Measurements from ENCODE around the gene POF1B. TPM values are rescaled to one million over a fixed set of nuclear protein-coding genes. Genes with fewer than 3 reads are reported as not detected.

Gene POF1B
- total RNA-seq, 1 donor from 2014 or later = 9.9 TPM

DNA sequence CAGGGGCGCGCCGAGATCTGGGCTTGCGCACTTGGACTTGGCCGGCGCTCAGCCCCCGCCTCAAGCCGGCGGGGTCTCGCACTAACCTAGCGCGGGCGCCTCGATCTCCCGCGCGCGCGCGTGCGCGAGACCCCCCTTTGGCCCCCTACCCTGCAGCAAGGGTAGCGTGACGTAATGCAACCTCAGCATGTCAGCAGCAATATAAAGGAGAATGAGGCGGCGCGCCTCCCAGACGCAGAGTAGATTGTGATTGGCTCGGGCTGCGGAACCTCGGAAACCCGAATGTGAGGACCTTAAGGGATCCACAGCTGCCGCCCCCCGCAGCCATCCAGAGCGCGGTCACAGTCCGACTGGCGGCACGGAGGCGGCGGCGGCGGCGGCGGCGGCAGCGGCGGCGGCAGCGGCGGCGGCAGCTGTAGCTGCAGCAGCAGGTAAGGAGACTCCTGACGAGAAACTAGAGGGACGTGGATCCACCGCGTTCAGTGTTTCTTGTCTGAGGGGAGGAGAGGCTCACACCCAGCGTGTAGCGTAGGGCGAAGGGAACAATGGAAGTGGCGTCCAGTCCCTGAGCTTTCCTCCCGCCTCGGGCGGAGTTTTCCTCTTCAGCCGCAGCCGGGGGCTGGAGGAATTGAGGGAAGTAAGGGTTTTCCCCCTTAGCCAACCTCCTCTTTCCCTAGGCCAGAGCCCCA, 135.6 kb downstream of the POF1B start, which contains the start of the genes SATL1 and ZNF711:
TSS of gene SATL1 (minus strand) at position 19 of the 689 bp plus-strand sequence. CDS start 134,811 bp downstream, outside the sequence.
TSS of gene ZNF711 (plus strand) at position 231 of the 689 bp plus-strand sequence. CDS start 3,582 bp downstream, outside the sequence.
- peak; percentile 79 for DNase-seq (ENCODE audit: low spot score)

DNA sequence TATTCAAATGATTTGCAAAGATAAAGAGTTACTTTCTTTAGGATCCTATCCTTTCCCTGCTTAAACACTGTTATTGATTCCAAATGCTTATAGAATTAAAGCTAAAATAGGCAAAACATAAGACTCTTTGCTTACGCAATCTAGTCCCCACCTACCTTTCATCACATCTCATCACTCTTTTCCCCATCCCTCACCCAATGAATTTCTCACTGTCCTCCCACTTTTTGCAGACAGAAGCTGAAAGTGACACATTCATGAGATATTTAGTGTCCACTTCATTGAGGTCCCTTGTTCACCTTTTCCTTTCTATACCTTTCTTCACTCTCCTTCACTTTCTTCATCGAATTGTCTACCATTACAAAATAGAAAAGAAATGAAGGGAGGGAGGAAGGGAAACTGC, 136.3 kb downstream of the POF1B start:
- peak; percentile 0 for DNase-seq (ENCODE audit: low spot score)

Other genes with a start within 250 kb of the POF1B start
- 4.3 TPM for gene SATL1, start 135.9 kb downstream of the POF1B start, total RNA-seq (ENCODE audit: insufficient read depth, low replicate concordance)
- 10.4 TPM for gene ZNF711, start 135.7 kb downstream of the POF1B start, total RNA-seq (ENCODE audit: insufficient read depth, low replicate concordance)

All from umbilical cord (tissue), 2 donors.